ENCODE results near the gene OGA. TPM values are rescaled to one million over a fixed set of nuclear protein-coding genes. Genes with fewer than 3 reads are reported as not detected.
A peak's percentile ranks its signal among the peaks of the same experiment; 100 is the strongest.

Gene OGA
- total RNA-seq, 3 donors from 2014 or later (not counting 1 experiment from before 2014, with no cell fraction given) = 427 to 488 (median 481) TPM

- H3K27ac Mint-ChIP-seq = no peak overlapping the region
- 75% methylated on average over 2 of the region's 3 CpGs for WGBS (ENCODE audit: insufficient coverage)
- H3K27ac ChIP-seq (ENCODE audit: low read length) = no peak overlapping the region
- no peak overlapping the region for H3K4me3 ChIP-seq (ENCODE audit: low read length)
- H3K27me3 Mint-ChIP-seq (ENCODE audit: low read depth in 2 of 2) = no peaks in the 10 kb centered on the region
- no peak for DNase-seq
- peaks cover 11 to 13% of the 10 kb centered on the region in 2 donors for H3K4me1 Mint-ChIP-seq
- H3K9me3 ChIP-seq (ENCODE audit: control insufficient read depth, insufficient read depth, low read length) = no peaks in the 10 kb centered on the region
- H3K4me1 ChIP-seq (ENCODE audit: control insufficient read depth, insufficient read depth, low read length) = no peaks in the 10 kb centered on the region
- ATAC-seq = peak in 1 of 3 donors; percentile 44
- TF ChIP-seq CTCF (IDR thresholded peaks at IDR 0.05) = no peak
- no peaks in the 10 kb centered on the region for H3K27me3 ChIP-seq (ENCODE audit: control insufficient read depth, insufficient read depth, low read length)
- no peaks in the 10 kb centered on the region for H3K36me3 ChIP-seq (ENCODE audit: control insufficient read depth, insufficient read depth, low read length)
- peaks cover 5 to 9% of the 10 kb centered on the region in 2 donors for H3K9me3 Mint-ChIP-seq
- intact Hi-C loops (cut with micrococcal nuclease) = no loop called here
- H3K4me3 Mint-ChIP-seq = no peak overlapping the region
- peaks cover 13% of the 10 kb centered on the region for H3K36me3 Mint-ChIP-seq
Observed at GRCh38 chr10:101858723-101859500, 40.7 kb upstream of the OGA start.

- no peak for DNase-seq
- H3K4me1 Mint-ChIP-seq = peaks cover 11 to 13% of the 10 kb centered on the region in 2 donors
- Histone ChIP-seq H3K36me3 (ENCODE audit: control insufficient read depth, insufficient read depth, low read length) (no peaks in the 10 kb centered on the region), H3K9me3 (ENCODE audit: control insufficient read depth, insufficient read depth, low read length) (no peaks in the 10 kb centered on the region), H3K4me1 (ENCODE audit: control insufficient read depth, insufficient read depth, low read length) (no peaks in the 10 kb centered on the region), H3K27ac (ENCODE audit: low read length) (no peak overlapping the region), H3K27me3 (ENCODE audit: control insufficient read depth, insufficient read depth, low read length) (no peaks in the 10 kb centered on the region), H3K4me3 (ENCODE audit: low read length) (no peak overlapping the region)
- peaks cover 5 to 9% of the 10 kb centered on the region in 2 donors for H3K9me3 Mint-ChIP-seq
- WGBS (ENCODE audit: insufficient coverage) = 100% methylated on average over 1 of the region's 1 CpG
- H3K4me3 Mint-ChIP-seq = no peak overlapping the region
- H3K36me3 Mint-ChIP-seq = peaks cover 13% of the 10 kb centered on the region
- intact Hi-C loops (cut with micrococcal nuclease) = no loop called here
- TF ChIP-seq CTCF (IDR thresholded peaks at IDR 0.05) = no peak
- ATAC-seq = no peak
- no peak overlapping the region for H3K27ac Mint-ChIP-seq
- no peaks in the 10 kb centered on the region for H3K27me3 Mint-ChIP-seq (ENCODE audit: low read depth in 2 of 2)
Observed at GRCh38 chr10:101857802-101858476, 39.7 kb upstream of the OGA start.

- intact Hi-C loops (cut with micrococcal nuclease) = no loop called here
- no peaks in the 10 kb centered on the region for H3K4me1 ChIP-seq (ENCODE audit: control insufficient read depth, insufficient read depth, low read length)
- no peak overlapping the region for H3K4me3 ChIP-seq (ENCODE audit: low read length)
- TF ChIP-seq CTCF (IDR thresholded peaks at IDR 0.05) = no peak
- Mint-ChIP-seq H3K9me3 (peaks cover 5 to 9% of the 10 kb centered on the region in 2 donors), H3K27ac (no peak overlapping the region), H3K4me3 (no peak overlapping the region), H3K36me3 (peaks cover 13% of the 10 kb centered on the region), H3K4me1 (peaks cover 11 to 13% of the 10 kb centered on the region in 2 donors), H3K27me3 (ENCODE audit: low read depth in 2 of 2) (no peaks in the 10 kb centered on the region)
- no peaks in the 10 kb centered on the region for H3K27me3 ChIP-seq (ENCODE audit: control insufficient read depth, insufficient read depth, low read length)
- H3K36me3 ChIP-seq (ENCODE audit: control insufficient read depth, insufficient read depth, low read length) = peaks cover 2% of the 10 kb centered on the region
- DNase-seq (no peak), ATAC-seq (no peak)
- no peaks in the 10 kb centered on the region for H3K9me3 ChIP-seq (ENCODE audit: control insufficient read depth, insufficient read depth, low read length)
- no peak overlapping the region for H3K27ac ChIP-seq (ENCODE audit: low read length)
Observed at GRCh38 chr10:101856626-101857025, 38.4 kb upstream of the OGA start.

Measured in natural killer cell (primary cell).